ENCODE results near the gene EIF4H.
"Not testable (repeated sequence)": the region's sequence is repeated elsewhere in the genome, so short reads cannot be mapped to it uniquely, and the experiment has no call there.

Gene EIF4H

DNA sequence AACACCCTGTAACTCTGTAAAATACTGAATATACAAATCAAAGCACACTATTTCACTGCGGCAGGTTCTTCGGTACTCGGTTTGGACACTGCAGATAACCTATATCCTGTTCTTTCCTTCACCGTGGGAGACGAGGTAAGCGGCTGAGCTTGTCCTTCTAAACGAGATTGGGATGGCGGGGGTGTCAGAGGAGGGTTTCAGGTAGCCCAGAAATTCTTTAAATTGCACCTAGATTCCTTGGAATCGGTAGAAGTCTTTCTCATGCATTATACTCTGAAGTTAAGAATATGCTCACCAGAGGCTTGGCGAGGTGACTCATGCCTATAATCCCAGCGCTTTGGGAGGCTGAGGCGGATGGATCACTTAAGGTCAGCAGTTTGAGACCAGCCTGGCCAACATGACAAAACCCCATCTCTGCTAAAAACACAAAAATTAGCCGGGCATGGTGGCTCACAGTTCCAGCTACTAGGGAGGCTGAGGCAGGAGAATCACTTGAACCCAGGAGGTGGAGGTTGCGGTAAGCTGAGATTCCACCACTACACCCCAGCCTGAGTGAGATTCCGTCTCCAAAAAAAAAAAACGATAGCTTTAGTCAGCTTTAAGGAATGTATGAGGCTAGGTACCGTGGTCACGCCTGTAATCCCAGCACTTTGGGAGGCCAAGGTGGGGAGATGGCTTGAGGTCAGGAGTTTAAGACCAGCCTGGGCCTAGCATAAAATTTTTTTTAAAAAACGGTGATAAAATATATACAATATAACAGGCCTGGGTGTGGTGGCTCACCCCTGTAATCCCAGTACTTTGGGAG is 25.6 kb downstream of the EIF4H start:
- no peak for DNase-seq (ENCODE audit: low read depth in 2 of 2)

DNA sequence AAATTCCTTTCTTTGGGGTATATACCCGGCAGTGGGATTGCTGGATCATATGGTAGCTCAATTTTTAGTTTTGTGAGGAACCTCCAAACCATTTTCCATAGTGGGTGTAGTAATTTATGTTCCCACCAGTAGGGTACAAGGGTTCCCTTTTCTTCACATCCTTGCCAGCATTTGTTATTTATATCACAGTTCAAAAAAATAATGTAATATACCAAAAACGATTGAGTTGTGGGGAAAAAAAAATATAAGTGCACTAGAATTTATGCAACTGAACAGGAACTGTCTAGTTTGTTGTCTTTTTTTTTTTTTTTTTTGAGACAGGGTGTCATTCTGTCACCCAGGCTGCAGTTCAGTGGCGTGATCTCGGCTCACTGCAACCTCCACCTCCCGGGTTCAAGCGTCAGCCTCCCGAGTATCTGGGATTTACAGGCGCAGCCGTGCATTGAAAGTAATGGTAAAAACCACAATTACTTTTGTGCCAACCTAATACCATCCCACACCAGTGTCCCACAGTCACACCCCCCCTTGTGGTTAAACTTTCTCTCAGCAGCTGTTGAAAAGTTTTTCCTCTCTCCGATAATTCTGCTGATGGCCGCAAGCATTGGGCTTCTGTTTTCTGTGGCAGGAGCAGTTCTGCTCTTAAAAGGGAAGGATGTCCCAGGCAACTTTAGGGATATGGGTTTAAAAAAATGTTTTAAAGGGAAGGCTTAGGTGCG is 28.8 kb downstream of the EIF4H start:
- DNase-seq (ENCODE audit: low read depth in 2 of 2): no peak

DNA sequence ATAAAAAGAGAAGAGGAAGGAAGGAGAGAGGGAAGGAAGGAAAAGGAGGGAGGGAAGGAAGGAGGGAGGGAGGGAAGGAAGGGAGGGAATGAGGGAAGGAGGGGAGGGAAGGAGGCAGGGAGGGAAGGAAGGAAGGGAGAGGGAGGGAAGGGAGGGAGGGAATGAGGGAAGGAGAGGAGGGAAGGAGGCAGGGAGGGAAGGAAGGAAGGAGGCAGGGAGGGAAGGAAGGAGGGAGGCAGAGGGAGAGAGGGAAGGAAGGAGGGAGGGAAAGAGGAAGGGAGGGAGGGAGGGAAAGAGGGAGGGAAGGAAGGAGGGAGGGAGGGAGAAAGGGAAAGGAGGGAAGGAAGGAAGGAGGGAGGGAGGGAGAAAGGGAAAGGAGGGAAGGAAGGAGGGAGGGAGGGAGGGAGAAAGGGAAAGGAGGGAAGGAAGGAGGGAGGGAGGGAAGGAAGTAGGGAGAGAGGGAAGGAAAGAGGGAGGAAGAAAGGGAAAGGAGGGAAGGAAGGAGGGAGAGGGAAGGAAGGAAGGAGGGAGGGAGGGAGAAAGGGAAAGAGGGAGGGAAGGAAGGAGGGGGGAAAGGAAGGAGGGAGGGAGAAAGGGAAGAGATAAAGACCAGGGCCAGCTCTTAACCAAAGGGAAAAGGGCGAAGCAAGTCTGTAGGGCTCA is 29.9 kb downstream of the EIF4H start:
- no peak for DNase-seq (ENCODE audit: low read depth in 2 of 2)

DNA sequence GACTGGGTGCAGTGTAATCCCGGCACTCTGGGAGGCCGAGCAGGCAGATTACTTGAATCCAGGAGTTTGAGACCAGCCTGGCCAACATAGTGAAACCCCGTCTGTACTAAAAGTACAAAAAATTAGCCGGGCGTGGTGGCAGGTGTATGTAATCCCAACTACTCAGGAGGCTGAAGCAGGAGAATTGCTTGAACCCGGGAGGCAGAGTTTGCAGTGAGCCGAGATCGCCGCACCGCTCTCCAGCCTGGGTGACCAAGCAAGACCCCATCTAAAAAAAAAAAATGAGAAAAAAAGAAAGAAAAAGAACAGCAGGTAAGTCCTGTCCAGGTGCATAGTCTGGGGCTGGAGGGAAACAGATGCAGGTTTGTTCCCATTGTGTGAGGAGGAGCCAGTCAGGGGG is 31.9 kb downstream of the EIF4H start:
- DNase-seq (ENCODE audit: low read depth in 2 of 2): not testable (repeated sequence)

DNA sequence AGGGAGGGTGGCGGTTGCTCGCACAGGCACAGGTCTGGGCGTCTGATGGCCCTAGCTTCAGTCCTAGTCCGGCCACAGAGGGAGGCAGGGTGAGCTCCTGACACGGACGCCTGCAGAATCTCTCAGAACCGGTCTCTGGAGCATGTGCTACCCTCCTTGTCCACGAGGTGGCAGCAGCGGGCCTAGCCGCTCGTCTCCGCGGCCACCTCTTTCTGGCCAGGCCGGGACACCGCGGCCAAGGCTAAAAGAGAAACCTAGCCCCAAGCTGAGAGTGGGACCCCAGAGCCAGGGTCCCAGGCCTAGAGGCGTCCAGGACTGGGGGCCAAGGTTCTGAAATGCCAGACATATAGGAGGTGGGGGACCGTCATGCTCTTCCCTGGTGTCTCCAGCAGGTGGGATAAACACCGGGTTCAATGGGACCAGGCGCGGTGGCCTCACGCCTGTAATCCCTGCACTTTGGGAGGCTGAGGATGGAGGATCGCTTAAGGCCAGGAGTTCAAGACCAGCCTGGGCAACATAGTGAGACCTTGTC is 32.5 kb downstream of the EIF4H start:
- peak; percentile 72 to 82 for DNase-seq (ENCODE audit: low read depth in 2 of 2)

DNA sequence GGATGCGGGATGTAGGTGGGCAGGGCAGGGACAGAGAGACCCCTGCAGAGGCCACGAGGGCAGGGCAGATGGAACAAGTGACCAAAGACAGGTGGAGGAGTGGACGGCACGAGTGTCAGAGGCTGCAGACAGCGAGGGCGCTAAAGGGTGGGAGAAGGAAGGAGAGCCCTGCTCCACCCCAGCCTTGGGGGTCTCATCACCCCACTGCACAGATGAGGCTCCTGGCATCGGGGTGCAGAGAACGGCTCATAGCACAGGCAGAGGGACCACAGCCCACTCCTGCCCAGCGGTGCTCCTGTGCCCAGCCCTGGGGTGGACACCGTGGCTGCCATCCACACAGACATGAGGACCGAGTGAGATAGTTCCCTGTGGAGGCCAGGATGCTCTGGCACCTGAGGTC is 33.4 kb downstream of the EIF4H start:
- DNase-seq (ENCODE audit: low read depth in 2 of 2): no peak

DNA sequence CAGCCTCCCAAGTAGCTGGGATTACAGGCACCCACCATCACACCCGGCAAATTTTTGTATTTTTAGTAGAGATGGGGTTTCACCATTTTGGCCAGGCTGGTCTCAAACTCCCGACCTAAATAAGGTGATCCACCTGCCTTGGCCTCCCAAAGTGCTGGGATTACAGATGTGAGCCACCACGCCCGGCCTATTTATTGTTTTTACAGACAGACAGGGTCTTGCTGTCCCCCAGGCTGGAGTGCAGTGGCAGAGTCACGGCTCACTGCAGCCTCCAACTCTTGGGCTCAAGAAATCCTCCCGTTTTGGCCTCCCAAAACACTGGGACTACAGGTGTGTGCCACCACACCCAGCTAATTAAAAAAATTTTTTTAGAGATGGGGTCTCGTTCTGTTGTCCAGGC is 34.1 kb downstream of the EIF4H start:
- DNase-seq (ENCODE audit: low read depth in 2 of 2): not testable (repeated sequence)

DNA sequence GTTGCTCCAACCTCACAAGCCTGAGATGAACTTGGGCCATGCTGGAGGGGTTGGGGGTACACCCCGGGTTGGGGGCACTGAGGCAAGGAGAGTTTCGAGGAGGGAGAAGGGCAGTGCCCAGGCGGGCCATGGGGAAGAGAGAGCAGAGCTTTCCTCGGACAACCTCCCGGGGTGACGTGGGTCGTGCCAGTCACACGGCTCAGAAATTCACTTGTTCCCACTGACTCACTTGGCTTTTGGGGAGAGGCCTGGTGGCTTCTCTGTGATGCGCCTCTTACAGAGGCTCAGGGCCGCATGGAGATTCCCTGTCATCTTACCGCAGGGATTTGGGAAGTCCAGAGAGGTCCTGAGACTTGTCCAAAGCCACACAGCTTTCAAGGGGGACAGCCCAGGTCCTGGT is 38.5 kb downstream of the EIF4H start:
- no peak for DNase-seq (ENCODE audit: low read depth in 2 of 2)

DNA sequence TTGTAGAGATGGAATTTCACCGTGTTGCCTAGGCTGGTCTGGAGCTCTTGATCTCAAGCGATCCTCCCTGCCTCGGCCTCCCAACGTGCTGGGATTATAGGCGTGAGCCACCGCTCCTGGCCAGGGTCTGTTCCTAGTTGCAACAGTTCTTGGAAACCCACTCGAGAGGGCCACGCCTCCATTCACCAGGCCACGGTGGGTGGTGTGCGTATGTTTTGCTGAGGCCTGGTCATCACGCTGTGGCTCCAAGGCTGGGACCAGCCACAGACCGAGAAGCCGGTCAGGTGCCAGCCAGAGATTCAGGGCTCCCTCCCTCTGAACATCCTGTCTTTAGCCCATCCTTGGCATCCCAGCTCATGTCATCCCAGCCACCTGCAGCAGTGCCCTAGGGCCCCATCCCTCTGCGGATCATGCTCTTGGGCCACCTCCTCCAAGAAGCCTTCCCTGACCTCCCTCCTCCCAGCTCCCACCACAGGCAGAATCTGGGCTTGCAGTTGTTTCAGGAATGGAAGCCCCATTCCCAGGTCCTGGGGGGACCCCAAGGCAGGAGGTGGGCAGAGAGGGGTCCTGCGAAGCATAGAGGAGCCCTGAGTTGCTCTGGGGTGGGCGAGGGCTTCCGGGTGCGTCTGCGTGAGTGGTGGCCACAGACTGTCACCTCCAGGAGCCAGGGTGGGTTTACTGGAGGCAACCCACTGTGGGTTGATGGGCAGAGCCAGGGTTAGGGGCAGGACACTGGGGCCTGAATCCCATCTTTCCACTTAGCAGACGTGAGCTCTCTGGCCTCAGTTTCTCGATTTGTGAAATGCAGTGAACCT is 40.9 kb downstream of the EIF4H start:
- no peak for DNase-seq (ENCODE audit: low read depth in 2 of 2)

DNA sequence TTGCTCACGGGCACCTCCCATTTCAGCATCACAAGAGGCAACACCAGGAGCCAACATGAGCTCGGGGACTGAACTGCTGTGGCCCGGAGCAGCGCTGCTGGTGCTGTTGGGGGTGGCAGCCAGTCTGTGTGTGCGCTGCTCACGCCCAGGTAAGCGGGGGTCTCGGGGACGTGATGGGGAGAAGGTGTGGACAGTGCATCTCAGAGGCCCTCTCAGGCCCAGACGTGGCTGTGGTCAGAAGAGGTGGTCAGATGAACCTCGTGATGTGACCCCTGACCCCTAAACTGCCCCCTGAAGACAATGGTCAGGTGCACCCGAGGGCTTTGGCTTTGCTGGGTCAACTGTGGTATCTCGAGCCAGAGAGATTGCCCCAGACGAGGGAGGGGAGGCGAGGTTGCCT is 41.8 kb downstream of the EIF4H start:
- no peak for DNase-seq (ENCODE audit: low read depth in 2 of 2)

DNA sequence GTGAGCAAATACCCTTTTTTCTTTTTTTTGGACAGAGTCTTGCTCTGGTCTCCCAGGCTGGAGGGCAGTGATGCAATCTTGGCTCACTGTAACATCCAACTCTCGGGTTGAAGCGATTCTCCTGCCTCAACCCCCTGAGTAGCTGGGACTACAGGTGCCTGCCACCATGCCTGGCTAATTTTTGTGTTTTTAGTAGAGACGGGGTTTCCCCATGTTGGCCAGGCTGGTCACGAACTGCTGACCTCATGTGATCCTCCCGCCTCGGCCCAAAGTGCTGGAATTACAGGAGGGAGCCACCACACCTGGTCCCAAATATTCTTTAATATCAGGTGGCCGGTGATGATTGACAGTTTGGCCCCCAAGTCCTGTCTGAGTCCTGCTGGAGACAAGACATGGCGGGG is 42.2 kb downstream of the EIF4H start:
- DNase-seq (ENCODE audit: low read depth in 2 of 2): no peak

DNA sequence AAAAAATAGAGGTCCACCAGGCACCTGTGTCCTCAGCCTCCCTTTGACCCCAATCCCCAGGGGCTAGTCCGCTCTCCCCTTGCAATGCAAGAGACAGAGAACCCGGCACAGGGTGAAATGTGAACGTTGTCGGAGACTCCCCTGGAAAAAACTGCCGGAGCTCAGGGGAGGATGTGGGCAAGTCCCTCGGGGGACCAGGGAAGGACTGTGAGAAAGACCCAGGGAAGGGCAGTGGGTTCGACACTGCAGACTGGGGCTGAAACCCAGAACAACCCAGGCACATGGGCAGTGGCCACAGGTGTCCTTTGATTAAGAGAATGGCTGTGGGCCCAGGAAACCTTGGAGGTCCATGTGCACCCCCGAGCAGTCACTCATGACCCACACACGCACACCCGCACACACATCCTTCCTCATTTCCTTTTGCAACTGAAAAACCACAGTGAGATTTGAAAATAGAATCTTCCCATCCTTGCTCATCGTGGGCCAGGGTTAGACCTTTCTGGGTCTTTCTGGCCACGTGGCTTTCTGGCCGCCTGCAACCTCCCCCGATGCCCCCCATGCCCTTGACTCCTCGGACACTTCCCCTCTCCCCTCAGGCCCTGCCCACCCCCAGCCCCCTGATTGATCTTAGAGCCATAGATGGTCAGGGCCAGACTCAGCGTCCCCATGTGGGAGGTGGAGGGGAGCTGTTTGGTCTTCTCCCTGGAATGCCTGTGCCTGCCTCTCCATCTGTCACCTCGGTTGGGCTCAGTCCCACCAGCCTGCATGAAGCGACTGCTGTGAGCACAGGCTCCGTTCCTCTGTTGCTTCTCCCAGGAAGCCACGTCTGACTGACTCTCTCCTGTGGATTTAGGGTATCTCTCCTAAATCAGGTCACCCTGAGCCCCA is 43.5 kb downstream of the EIF4H start:
- no peak for DNase-seq (ENCODE audit: low read depth in 2 of 2)

DNA sequence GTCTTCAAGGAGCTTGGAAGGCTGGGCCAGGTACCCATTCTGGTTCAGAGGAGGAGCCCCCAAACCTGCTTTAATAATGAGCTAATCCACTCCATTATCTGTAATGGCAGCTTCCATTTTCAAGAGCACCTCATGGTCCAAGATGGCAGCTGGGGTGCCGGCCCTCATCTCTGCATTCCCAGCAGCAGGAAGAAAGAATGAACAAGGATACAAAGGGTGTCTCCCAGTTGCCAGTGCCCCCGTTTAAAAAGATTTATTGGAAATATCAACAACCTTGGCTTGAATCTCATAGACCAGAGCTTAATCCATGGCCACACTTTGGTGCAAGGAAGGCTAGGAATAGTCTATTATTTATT is 44.2 kb downstream of the EIF4H start:
- no peak for DNase-seq (ENCODE audit: low read depth in 2 of 2)

DNA sequence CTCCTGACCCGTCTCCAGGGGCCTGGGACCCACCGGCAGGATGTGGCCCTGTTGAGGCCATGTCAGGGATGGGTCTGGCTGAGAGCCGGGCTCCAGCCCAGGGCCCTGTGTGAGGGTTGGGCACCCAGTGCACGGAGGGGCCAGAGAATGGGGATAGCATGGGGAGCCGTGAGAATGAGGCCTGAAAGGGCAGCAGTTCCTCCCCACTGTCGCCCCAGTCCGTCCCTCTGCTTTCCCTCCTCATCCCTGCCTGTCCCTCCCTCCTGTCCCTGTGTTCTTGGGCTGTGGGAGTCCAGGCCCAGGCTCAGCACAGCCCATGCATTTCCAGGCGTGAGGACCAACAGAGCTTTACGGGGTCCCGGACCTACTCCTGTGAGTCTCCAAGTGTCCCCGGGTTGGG is 45.3 kb downstream of the EIF4H start:
- DNase-seq (ENCODE audit: low read depth in 2 of 2): no peak

DNA sequence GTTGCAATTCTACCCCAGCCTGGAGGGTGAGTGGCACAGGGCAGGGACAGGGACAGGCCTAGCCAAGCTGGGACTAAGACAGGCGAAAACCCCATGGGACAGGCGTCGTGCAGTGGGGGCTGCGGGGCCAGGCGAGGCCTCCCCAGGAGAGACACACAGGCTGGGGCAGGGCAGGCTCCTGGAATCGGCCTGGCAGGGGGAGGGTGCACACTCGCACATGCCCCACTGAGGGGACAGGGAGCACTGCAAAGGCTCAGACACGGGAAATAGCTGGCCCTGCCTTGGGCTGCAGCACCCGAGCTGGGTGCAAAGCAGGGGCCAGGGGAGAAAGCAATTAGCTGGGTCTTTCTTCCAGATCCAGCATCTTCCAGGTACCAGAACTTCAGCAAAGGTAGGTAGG is 46.1 kb downstream of the EIF4H start:
- DNase-seq (ENCODE audit: low read depth in 2 of 2): no peak

DNA sequence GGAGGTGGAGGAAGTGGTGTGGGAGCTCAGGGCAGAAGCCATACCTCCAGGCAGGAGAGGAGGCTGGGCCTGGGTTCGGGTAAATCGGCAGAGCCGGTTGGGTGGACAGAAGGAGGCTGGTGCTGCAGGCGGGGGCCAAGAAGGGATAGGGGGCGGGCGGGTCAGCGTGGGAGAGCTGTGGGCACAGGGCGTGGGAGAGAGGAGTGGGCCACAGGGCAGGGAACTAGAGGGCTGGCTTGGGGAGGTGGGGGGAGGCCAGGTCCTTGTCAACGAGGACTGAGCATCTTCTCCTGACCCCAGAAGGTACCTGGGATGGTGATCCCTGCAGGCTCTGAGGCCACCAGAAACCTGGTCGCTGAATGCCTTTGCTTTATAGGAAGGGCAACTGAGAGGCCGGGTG is 47.6 kb downstream of the EIF4H start:
- no peak for DNase-seq (ENCODE audit: low read depth in 2 of 2)

DNA sequence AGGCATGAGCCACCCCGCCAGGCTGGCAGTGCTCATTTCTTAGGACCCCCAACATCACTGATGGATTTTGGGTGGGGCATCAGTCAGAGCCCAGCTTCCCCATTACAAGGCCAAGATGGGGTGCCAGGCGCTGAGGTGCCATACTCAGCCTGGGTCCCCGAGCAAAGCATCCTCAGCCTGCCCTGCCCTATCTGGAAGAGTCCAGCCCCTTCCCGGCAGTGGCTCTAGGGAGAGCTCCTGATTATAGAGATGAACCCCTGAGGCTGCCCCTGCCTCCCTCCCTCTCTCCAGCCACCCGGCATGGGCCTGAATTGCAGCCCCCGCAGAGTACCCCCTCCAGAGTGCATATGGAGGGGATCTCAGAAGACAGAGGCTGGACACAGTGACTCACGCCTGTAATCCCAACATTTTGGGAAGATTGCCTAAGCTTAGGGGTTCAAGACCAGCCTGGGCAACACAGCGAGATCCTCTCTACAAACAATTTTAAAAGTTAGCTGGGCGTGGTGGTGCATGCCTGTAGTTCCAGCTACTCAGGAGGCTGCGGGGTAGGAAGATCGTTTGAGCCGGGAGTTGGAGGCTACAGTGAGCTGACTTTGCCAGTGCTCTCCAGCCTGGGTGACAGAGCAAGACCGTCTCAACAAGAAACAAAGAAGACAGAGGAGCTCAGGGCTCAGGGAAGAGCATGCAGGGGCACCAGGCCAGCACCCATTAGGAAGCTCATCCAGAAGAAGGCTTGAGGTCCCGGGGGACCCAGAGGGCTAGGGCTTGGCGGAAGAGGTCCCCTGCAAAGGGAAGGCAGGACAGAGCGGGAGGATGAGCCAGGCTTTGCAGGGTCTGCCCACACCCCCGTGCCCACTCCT is 48.9 kb downstream of the EIF4H start:
- DNase-seq (ENCODE audit: low read depth in 2 of 2): no peak

DNA sequence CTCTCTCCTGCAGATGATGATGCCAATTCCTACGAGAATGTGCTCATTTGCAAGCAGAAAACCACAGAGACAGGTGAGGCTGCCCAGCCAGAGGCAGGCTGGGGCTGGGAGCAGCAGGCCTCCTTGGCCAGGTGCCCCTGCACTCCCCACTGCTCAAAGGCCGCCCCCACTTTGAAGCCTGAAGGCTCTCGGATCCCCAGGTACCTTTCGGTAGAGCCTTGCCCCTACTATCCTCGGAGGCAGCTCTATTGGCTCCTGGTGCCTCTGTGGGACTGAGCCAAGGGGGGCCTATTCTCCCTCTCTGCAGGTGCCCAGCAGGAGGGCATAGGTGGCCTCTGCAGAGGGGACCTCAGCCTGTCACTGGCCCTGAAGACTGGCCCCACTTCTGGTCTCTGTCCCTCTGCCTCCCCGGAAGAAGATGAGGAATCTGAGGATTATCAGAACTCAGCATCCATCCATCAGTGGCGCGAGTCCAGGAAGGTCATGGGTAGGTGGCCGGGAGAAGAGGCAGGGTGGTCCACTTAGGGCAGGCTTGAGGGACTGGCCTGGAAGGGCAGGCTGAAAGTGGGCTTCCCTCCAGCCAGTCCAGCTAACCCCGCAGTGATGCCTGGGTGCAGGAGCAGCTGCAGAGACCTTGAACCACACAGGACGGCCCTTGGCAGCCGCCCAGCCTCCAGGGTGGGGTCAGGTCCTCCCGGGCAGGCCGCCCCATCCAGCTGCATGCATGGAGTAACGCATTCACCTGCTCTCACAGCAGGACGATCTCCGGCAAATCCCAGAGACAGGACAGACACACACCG is 49.8 kb downstream of the EIF4H start:
- DNase-seq (ENCODE audit: low read depth in 2 of 2): no peak

DNA sequence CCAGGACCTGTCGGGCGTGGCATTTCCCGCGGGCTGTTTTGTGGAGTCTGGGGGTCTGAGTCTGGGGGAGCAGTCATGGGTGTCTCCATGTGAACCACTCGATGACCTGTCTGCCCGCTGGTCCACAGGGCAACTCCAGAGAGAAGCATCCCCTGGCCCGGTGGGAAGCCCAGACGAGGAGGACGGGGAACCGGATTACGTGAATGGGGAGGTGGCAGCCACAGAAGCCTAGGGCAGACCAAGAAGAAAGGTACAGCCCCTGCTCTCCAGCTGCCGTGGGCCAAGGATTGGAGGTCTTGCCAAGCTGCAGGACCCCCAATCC is 50.3 kb downstream of the EIF4H start:
- no peak for DNase-seq (ENCODE audit: low read depth in 2 of 2)
